ENCODE data around the gene DNM3. TPM values are rescaled to one million over a fixed set of nuclear protein-coding genes. Genes with fewer than 3 reads are reported as not detected.

The DNM3 gene
- total and polyA plus RNA-seq, 10 of the 15 experiments (the other 5 are each of a cell fraction or from before 2014, with no cell fraction given), result 0.03 to 1.5 (median 0.08) TPM; not detected in 3

DNA sequence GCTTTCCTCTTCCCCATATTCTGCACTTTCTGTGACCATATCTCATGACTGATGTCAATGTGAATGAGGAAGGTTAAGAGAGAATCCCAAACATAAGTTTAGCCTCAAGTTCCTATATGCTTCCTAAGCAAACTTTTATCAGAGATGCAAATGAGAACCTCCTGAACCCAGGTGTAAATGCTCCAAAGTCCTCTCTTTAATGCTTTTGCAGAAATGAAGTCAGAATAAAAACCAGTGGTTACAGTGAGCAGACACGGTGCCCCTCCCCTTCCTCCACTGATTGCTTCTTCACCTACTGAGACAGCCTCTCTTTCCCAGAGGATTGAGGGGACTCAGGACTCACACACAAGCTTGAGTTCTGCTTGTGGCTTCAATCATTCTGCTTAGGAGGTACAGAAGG, 614.2 kb downstream of the DNM3 start:
- ChIA-PET POLR2A (no interaction called here), SMC1A (ENCODE audit: uncharacterized antibody, unreplicated experiment) (no interaction called here), RAD21 (ENCODE audit: unreplicated experiment) (no interaction called here), CTCF (no interaction called here)
- intact Hi-C loops (cut with micrococcal nuclease; ENCODE audit: unreplicated experiment), result loop anchor here (10.0 kb wide), 1 partner anchor 129 kb away; no protein-coding TSS in a partner anchor
- BruUV-seq (replicated peaks), result no TSS peak
- H3K4me1 ChIP-seq (ENCODE audit: control insufficient read depth, insufficient read depth, low read length), result no peaks in the 10 kb centered on the region
- no peaks in the 10 kb centered on the region for H3K79me2 ChIP-seq (ENCODE audit: control insufficient read depth, insufficient read depth, low read length)
- no peak for DNase-seq (ENCODE audit: low read depth, low spot score)
- no peak overlapping the region for H3K9ac ChIP-seq (ENCODE audit: control insufficient read depth, insufficient read depth, low read length)
- no peaks in the 10 kb centered on the region for H4K20me1 ChIP-seq (ENCODE audit: control insufficient read depth, insufficient read depth)
- TF ChIP-seq, protein P1, sequence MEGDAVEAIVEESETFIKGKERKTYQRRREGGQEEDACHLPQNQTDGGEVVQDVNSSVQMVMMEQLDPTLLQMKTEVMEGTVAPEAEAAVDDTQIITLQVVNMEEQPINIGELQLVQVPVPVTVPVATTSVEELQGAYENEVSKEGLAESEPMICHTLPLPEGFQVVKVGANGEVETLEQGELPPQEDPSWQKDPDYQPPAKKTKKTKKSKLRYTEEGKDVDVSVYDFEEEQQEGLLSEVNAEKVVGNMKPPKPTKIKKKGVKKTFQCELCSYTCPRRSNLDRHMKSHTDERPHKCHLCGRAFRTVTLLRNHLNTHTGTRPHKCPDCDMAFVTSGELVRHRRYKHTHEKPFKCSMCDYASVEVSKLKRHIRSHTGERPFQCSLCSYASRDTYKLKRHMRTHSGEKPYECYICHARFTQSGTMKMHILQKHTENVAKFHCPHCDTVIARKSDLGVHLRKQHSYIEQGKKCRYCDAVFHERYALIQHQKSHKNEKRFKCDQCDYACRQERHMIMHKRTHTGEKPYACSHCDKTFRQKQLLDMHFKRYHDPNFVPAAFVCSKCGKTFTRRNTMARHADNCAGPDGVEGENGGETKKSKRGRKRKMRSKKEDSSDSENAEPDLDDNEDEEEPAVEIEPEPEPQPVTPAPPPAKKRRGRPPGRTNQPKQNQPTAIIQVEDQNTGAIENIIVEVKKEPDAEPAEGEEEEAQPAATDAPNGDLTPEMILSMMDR (IDR thresholded peaks at IDR 0.05 in 2 of 3, conservative IDR thresholded peaks at IDR 0.05 in 1 of 3; ENCODE audit: control insufficient read depth in 2 of 3, extremely low read depth in 1 of 3, insufficient read depth in 1 of 3, low read depth in 3 of 3, low read length in 3 of 3), result no peak
- TF ChIP-seq NRF1 (conservative IDR thresholded peaks at IDR 0.05; ENCODE audit: low read depth, low read length) (no peak), EP300 (IDR thresholded peaks at IDR 0.05; ENCODE audit: borderline replicate concordance in 1 of 2, control insufficient read depth in 1 of 2, low read depth in 2 of 2, low read length in 2 of 2) (no peak), KLF5 (IDR thresholded peaks at IDR 0.05; ENCODE audit: partially characterized antibody) (no peak), CHD1 (IDR thresholded peaks at IDR 0.05; ENCODE audit: low read depth, low read length) (no peak), SMAD1 (IDR thresholded peaks at IDR 0.05; ENCODE audit: low read depth, partially characterized antibody) (no peak), ZSCAN29 (IDR thresholded peaks at IDR 0.05) (no peak), FOXK2 (IDR thresholded peaks at IDR 0.05) (no peak), IRF4 (IDR thresholded peaks at IDR 0.05; ENCODE audit: low read depth, low read length) (no peak), YY1 (IDR thresholded peaks at IDR 0.05; ENCODE audit: low read depth, low read length) (no peak), MYC (IDR thresholded peaks at IDR 0.05; ENCODE audit: insufficient read depth, insufficient read length, insufficient replicate concordance, low read length, severe bottlenecking) (no peak), SREBF1 (IDR thresholded peaks at IDR 0.05; ENCODE audit: low read length) (no peak), TAF1 (IDR thresholded peaks at IDR 0.05; ENCODE audit: borderline replicate concordance, low read depth, low read length) (no peak)
- in situ Hi-C loops (cut with MboI), result no loop called here
- FAIRE-seq, result no peak
- 0% methylated on average over 1 of the region's 1 CpG for WGBS (ENCODE audit: insufficient coverage, insufficient replicate concordance, low lambda C conversion rate, missing lambda C conversion rate)
- no peak overlapping the region for H3K27ac ChIP-seq (ENCODE audit: control insufficient read depth, insufficient read depth)
- no peak overlapping the region for H3K4me3 ChIP-seq
- ATAC-seq, result no peak
- peaks cover 0 to 3% of the 10 kb centered on the region in 2 experiments for H3K27me3 ChIP-seq (replicated peaks in 1 of 2; ENCODE audit: control insufficient read depth in 2 of 2, insufficient read depth in 2 of 2, low read length in 1 of 2)
- no peak overlapping the region for H2AFZ ChIP-seq (ENCODE audit: control insufficient read depth, low read depth, low read length)
- H3K36me3 ChIP-seq (ENCODE audit: control insufficient read depth in 2 of 2, insufficient read depth in 2 of 2, low read length in 1 of 2), result no peaks in the 10 kb centered on the region
- no peak overlapping the region for H3K4me2 ChIP-seq (ENCODE audit: control insufficient read depth, insufficient read depth)
- no peaks in the 10 kb centered on the region for H3K9me3 ChIP-seq (replicated peaks; ENCODE audit: control insufficient read depth, insufficient read depth, low read length)

Data from GM12878 (cell line).